ENCODE measurements around the gene MRPL43. TPM values are rescaled to one million over a fixed set of nuclear protein-coding genes. Genes with fewer than 3 reads are reported as not detected.

Gene MRPL43
- total and polyA plus RNA-seq, 9 of the 15 experiments (the other 6 are each of a cell fraction or from before 2014, with no cell fraction given), result 15.1 to 63.7 (median 37.2) TPM

GRCh38 chr10:100967332-100967731 is 20.0 kb downstream of the MRPL43 start:
- 25% methylated on average over 1 of the region's 2 CpGs for WGBS (ENCODE audit: insufficient coverage, low coverage, missing lambda C conversion rate)
- no peaks in the 10 kb centered on the region for H4K20me1 ChIP-seq (replicated peaks; ENCODE audit: control insufficient read depth, insufficient read depth, low read length)
- no peaks in the 10 kb centered on the region for H3K79me2 ChIP-seq (ENCODE audit: control insufficient read depth, insufficient read depth, low read length)
- POLR2A ChIA-PET, result interaction anchor here (1.0 to 1.4 kb wide), 3 partner anchors 9 to 14 kb away, joined by 3 to 4 read pairs (median 3); no protein-coding TSS in a partner anchor
- H3K4me3 ChIP-seq, result no peak overlapping the region
- DNase-seq (ENCODE audit: extremely low read depth in 1 of 4, low spot score in 3 of 4), result peak in 1 of 4 experiments; percentile 23
- H3K9me1 ChIP-seq (ENCODE audit: control insufficient read depth, insufficient read depth, low read length), result no peaks in the 10 kb centered on the region
- intact Hi-C loops (cut with micrococcal nuclease), result no loop called here
- CTCF ChIA-PET (ENCODE audit: low intra/inter-chr PET ratio), result no interaction called here
- H3K9me3 ChIP-seq (replicated peaks; ENCODE audit: control insufficient read depth, insufficient read depth, low read depth, low read length), result no peaks in the 10 kb centered on the region
- no peak overlapping the region for H3K4me2 ChIP-seq (ENCODE audit: insufficient read depth, low read length)
- TF ChIP-seq NEUROD1 (IDR thresholded peaks at IDR 0.05; ENCODE audit: borderline replicate concordance, low read depth, low read length, partially characterized antibody) (no peak), CBFA2T3 (IDR thresholded peaks at IDR 0.05) (peak; percentile 40)
- in situ Hi-C loops (cut with MboI), result no loop called here
- H3K36me3 ChIP-seq (ENCODE audit: control insufficient read depth, insufficient read depth, low read length), result peaks cover 16% of the 10 kb centered on the region; the same call in 1 of the 3 replicates
- no peak for FAIRE-seq
- no peaks in the 10 kb centered on the region for H3K27me3 ChIP-seq (ENCODE audit: control insufficient read depth in 2 of 2, insufficient read depth in 2 of 2, low read length in 2 of 2)
- no peak for ATAC-seq
- H2AFZ ChIP-seq (ENCODE audit: low read depth, low read length), result no peak overlapping the region
- no TSS peak for BruUV-seq (replicated peaks)
- no peak overlapping the region for H3K27ac ChIP-seq (ENCODE audit: extremely low read depth, low read depth, low read length)
- peaks cover 12 to 14% of the 10 kb centered on the region in 2 experiments for H3K4me1 ChIP-seq (replicated peaks in 1 of 2; ENCODE audit: control insufficient read depth in 2 of 2, insufficient read depth in 2 of 2, low read length in 2 of 2)
- H3K9ac ChIP-seq (ENCODE audit: insufficient read depth in 1 of 2, low read depth in 2 of 2, low read length in 2 of 2), result no peak overlapping the region

DNA sequence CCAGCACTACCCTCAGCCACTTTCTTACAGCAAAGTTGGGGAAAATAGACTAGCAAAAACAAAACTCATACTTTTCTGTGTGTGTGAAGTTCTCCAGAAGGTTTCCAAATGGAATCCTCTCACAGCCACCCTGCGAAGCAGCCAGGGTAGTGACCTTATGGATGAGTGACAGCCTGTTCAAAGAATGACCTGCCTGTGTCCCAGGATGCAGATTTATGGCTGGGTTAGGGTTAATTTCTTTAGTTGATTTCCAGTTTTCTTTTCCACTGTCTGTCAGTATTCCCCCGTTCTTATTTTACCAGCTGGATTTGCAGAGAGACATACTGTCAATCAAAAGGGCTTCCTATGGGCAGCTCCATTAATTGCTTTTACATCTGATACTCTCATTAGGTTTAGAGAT is 20.4 kb downstream of the MRPL43 start:
- Histone ChIP-seq H3K9me1 (ENCODE audit: control insufficient read depth, insufficient read depth, low read length) (no peaks in the 10 kb centered on the region), H3K27ac (ENCODE audit: extremely low read depth, low read depth, low read length) (no peak overlapping the region), H3K36me3 (ENCODE audit: control insufficient read depth, insufficient read depth, low read length) (peaks cover 20% of the 10 kb centered on the region; the same call in 1 of the 3 replicates), H4K20me1 (replicated peaks; ENCODE audit: control insufficient read depth, insufficient read depth, low read length) (no peaks in the 10 kb centered on the region), H2AFZ (ENCODE audit: low read depth, low read length) (no peak overlapping the region), H3K79me2 (ENCODE audit: control insufficient read depth, insufficient read depth, low read length) (no peaks in the 10 kb centered on the region), H3K4me3 (no peak overlapping the region), H3K27me3 (ENCODE audit: control insufficient read depth in 2 of 2, insufficient read depth in 2 of 2, low read length in 2 of 2) (no peaks in the 10 kb centered on the region), H3K9me3 (replicated peaks; ENCODE audit: control insufficient read depth, insufficient read depth, low read depth, low read length) (no peaks in the 10 kb centered on the region), H3K9ac (ENCODE audit: insufficient read depth in 1 of 2, low read depth in 2 of 2, low read length in 2 of 2) (no peak overlapping the region), H3K4me1 (replicated peaks in 1 of 2; ENCODE audit: control insufficient read depth in 2 of 2, insufficient read depth in 2 of 2, low read length in 2 of 2) (peaks cover 12 to 14% of the 10 kb centered on the region in 2 experiments), H3K4me2 (ENCODE audit: insufficient read depth, low read length) (no peak overlapping the region)
- WGBS (ENCODE audit: insufficient coverage, low coverage, missing lambda C conversion rate), result 38% methylated on average over 2 of the region's 2 CpGs
- FAIRE-seq, result no peak
- in situ Hi-C loops (cut with MboI) (no loop called here), intact Hi-C loops (cut with micrococcal nuclease) (no loop called here)
- ChIA-PET CTCF (ENCODE audit: low intra/inter-chr PET ratio) (no interaction called here), POLR2A (interaction anchor here (1.0 to 1.3 kb wide), 2 partner anchors 10 to 15 kb away, joined by 3 to 4 read pairs; no protein-coding TSS in a partner anchor)
- BruUV-seq (replicated peaks), result no TSS peak
- DNase-seq (ENCODE audit: extremely low read depth in 1 of 4, low spot score in 3 of 4), result no peak
- no peak for TF ChIP-seq MCM5 (IDR thresholded peaks at IDR 0.05; ENCODE audit: low read depth)
- TF ChIP-seq ZFP1 (CRISPR knock-in tag; IDR thresholded peaks at IDR 0.05), result no peak
- TF ChIP-seq, protein P1, sequence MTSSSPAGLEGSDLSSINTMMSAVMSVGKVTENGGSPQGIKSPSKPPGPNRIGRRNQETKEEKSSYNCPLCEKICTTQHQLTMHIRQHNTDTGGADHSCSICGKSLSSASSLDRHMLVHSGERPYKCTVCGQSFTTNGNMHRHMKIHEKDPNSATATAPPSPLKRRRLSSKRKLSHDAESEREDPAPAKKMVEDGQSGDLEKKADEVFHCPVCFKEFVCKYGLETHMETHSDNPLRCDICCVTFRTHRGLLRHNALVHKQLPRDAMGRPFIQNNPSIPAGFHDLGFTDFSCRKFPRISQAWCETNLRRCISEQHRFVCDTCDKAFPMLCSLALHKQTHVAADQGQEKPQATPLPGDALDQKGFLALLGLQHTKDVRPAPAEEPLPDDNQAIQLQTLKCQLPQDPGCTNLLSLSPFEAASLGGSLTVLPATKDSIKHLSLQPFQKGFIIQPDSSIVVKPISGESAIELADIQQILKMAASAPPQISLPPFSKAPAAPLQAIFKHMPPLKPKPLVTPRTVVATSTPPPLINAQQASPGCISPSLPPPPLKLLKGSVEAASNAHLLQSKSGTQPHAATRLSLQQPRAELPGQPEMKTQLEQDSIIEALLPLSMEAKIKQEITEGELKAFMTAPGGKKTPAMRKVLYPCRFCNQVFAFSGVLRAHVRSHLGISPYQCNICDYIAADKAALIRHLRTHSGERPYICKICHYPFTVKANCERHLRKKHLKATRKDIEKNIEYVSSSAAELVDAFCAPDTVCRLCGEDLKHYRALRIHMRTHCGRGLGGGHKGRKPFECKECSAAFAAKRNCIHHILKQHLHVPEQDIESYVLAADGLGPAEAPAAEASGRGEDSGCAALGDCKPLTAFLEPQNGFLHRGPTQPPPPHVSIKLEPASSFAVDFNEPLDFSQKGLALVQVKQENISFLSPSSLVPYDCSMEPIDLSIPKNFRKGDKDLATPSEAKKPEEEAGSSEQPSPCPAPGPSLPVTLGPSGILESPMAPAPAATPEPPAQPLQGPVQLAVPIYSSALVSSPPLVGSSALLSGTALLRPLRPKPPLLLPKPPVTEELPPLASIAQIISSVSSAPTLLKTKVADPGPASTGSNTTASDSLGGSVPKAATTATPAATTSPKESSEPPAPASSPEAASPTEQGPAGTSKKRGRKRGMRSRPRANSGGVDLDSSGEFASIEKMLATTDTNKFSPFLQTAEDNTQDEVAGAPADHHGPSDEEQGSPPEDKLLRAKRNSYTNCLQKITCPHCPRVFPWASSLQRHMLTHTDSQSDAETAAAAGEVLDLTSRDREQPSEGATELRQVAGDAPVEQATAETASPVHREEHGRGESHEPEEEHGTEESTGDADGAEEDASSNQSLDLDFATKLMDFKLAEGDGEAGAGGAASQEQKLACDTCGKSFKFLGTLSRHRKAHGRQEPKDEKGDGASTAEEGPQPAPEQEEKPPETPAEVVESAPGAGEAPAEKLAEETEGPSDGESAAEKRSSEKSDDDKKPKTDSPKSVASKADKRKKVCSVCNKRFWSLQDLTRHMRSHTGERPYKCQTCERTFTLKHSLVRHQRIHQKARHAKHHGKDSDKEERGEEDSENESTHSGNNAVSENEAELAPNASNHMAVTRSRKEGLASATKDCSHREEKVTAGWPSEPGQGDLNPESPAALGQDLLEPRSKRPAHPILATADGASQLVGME (CRISPR knock-in tag; IDR thresholded peaks at IDR 0.05), result no peak
- TF ChIP-seq POLR2AphosphoS5 (IDR thresholded peaks at IDR 0.05; ENCODE audit: control insufficient read depth, insufficient read depth, low read depth, low read length), result no peak
- TF ChIP-seq, protein P2, sequence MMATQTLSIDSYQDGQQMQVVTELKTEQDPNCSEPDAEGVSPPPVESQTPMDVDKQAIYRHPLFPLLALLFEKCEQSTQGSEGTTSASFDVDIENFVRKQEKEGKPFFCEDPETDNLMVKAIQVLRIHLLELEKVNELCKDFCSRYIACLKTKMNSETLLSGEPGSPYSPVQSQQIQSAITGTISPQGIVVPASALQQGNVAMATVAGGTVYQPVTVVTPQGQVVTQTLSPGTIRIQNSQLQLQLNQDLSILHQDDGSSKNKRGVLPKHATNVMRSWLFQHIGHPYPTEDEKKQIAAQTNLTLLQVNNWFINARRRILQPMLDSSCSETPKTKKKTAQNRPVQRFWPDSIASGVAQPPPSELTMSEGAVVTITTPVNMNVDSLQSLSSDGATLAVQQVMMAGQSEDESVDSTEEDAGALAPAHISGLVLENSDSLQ (IDR thresholded peaks at IDR 0.05), result peak; percentile 68
- no peak for ATAC-seq
